ACHN (cell line): ENCODE results near the gene KRTAP9-7.
"Not testable (repeated sequence)": the region's sequence is repeated elsewhere in the genome, so short reads cannot be mapped to it uniquely, and the experiment has no call there.

Experiments used
- DNase-seq: peaks from one replicate; pipeline ENCODE4 v3.0.0-alpha.2; 2015
- in situ Hi-C: cut with HindIII; loops from 2 replicates; pipeline ENCODE4 v1.10.0; 2017; ENCODE audit warnings: low sequenced_read_pairs, low pct_ligation_motif_present, low pct_unique_long_range_greater_than_20kb

KRTAP9-7 gene

GRCh38 chr17:41275648-41276190 is at the start of gene KRTAP9-7:
KRTAP9-7 (plus strand) TSS chr17:41275698; CDS start chr17:41275698, 0 bp downstream.
- in situ Hi-C loops = not testable (repeated sequence)

GRCh38 chr17:41226051-41226450 is 49.4 kb upstream of the KRTAP9-7 start:
- in situ Hi-C loops = no loop called here
- no peak for DNase-seq

More at GRCh38 chr17:41275648-41276190, at the start of gene KRTAP9-7:
- DNase-seq = not testable (repeated sequence)

GRCh38 chr17:41226598-41227095 is 48.9 kb upstream of the KRTAP9-7 start, which contains the start of gene KRTAP9-2:
KRTAP9-2 (plus strand) TSS chr17:41226648; CDS start chr17:41226655, 7 bp downstream.
- in situ Hi-C loops, DNase-seq: not testable (repeated sequence)

GRCh38 chr17:41230094-41230493 is 45.4 kb upstream of the KRTAP9-7 start:
- in situ Hi-C loops = no loop called here
- DNase-seq = no peak

GRCh38 chr17:41231731-41232130 is 43.8 kb upstream of the KRTAP9-7 start:
- DNase-seq = no peak
- in situ Hi-C loops = no loop called here

- DNase-seq, in situ Hi-C loops: not testable (repeated sequence)
Measured at GRCh38 chr17:41232399-41233105, 42.9 kb upstream of the KRTAP9-7 start, which contains the start of gene KRTAP9-3. KRTAP9-3 (plus strand) TSS chr17:41232449; CDS start chr17:41232502, 53 bp downstream.

- in situ Hi-C loops, DNase-seq: not testable (repeated sequence)
Measured at GRCh38 chr17:41237116-41237515, 38.4 kb upstream of the KRTAP9-7 start.

GRCh38 chr17:41237949-41238437 is 37.5 kb upstream of the KRTAP9-7 start, which contains the start of gene KRTAP9-8:
KRTAP9-8 (plus strand) TSS chr17:41237999; CDS start chr17:41238052, 53 bp downstream.
- in situ Hi-C loops, DNase-seq: not testable (repeated sequence)

GRCh38 chr17:41246995-41247787 is 28.3 kb upstream of the KRTAP9-7 start:
- DNase-seq, in situ Hi-C loops: not testable (repeated sequence)

GRCh38 chr17:41249637-41250240 is 25.8 kb upstream of the KRTAP9-7 start, which contains the start of gene KRTAP9-4:
KRTAP9-4 (plus strand) TSS chr17:41249687; CDS start chr17:41249721, 34 bp downstream.
- in situ Hi-C loops = not testable (repeated sequence)

GRCh38 chr17:41251261-41251660 is 24.2 kb upstream of the KRTAP9-7 start:
- DNase-seq = no peak
- in situ Hi-C loops = no loop called here

More at GRCh38 chr17:41249637-41250240, 25.8 kb upstream of the KRTAP9-7 start, which contains the start of gene KRTAP9-4:
- not testable (repeated sequence) for DNase-seq

GRCh38 chr17:41254861-41255260 is 20.6 kb upstream of the KRTAP9-7 start:
- no peak for DNase-seq
- in situ Hi-C loops = no loop called here

- in situ Hi-C loops = not testable (repeated sequence)
Measured at GRCh38 chr17:41255381-41256290, 19.9 kb upstream of the KRTAP9-7 start, which contains the start of gene KRTAP9-9. KRTAP9-9 (plus strand) TSS chr17:41255384.

GRCh38 chr17:41256291-41256685 is 19.2 kb upstream of the KRTAP9-7 start:
- no peak for DNase-seq
- in situ Hi-C loops = no loop called here

More at GRCh38 chr17:41255381-41256290, 19.9 kb upstream of the KRTAP9-7 start, which contains the start of gene KRTAP9-9:
- DNase-seq = not testable (repeated sequence)

GRCh38 chr17:41258406-41258805 is 17.1 kb upstream of the KRTAP9-7 start:
- in situ Hi-C loops = no loop called here

GRCh38 chr17:41263212-41263611 is 12.3 kb upstream of the KRTAP9-7 start:
- DNase-seq = no peak
- in situ Hi-C loops = no loop called here

More at GRCh38 chr17:41258406-41258805, 17.1 kb upstream of the KRTAP9-7 start:
- no peak for DNase-seq

GRCh38 chr17:41264599-41264998 is 10.9 kb upstream of the KRTAP9-7 start:
- no peak for DNase-seq
- in situ Hi-C loops = no loop called here
